Measurements from ENCODE around the gene TNF.
A peak's percentile ranks its signal among the peaks of the same experiment; 100 is the strongest.

The TNF gene

DNA sequence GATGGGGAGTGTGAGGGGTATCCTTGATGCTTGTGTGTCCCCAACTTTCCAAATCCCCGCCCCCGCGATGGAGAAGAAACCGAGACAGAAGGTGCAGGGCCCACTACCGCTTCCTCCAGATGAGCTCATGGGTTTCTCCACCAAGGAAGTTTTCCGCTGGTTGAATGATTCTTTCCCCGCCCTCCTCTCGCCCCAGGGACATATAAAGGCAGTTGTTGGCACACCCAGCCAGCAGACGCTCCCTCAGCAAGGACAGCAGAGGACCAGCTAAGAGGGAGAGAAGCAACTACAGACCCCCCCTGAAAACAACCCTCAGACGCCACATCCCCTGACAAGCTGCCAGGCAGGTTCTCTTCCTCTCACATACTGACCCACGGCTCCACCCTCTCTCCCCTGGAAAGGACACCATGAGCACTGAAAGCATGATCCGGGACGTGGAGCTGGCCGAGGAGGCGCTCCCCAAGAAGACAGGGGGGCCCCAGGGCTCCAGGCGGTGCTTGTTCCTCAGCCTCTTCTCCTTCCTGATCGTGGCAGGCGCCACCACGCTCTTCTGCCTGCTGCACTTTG lies at the start of gene TNF:
Gene TNF, plus strand, starts transcription at position 231 of the 567 bp plus-strand sequence. Its CDS starts 177 bp downstream, at position 408.
- peak; percentile 75 to 89 for DNase-seq (ENCODE audit: low read depth in 2 of 2)

DNA sequence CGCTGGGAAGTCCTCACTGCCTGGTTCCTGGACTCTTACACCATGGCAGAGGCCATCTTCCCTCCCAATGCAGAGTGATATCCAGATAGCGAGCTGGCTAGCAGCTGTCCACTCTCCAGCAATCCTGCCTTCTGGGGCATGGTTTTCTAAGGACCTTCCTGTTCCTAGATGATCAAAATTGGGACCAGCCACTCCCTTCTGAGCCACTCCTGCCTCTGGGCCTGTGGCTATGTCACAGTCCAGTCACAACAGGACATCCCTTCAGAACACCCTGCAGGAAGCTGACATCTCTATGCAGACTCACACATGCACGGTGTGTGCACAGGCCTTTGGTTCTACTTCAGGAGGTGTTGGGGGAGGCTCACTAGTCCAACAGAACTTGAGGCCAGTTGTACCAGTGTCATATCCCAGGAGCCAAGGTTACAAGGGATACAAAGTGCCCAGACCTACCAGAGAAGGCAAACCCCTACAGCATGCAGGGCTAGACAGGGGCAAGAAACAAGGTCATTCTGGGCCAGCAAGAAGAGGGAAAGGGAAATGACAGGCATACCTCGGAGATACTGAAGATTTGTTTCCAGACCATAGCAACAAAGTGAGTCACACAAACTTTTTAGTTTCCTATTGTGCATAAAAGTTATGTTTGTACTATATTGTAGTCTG lies 49.3 kb upstream of the TNF start:
- no peak for DNase-seq (ENCODE audit: low read depth in 2 of 2)

DNA sequence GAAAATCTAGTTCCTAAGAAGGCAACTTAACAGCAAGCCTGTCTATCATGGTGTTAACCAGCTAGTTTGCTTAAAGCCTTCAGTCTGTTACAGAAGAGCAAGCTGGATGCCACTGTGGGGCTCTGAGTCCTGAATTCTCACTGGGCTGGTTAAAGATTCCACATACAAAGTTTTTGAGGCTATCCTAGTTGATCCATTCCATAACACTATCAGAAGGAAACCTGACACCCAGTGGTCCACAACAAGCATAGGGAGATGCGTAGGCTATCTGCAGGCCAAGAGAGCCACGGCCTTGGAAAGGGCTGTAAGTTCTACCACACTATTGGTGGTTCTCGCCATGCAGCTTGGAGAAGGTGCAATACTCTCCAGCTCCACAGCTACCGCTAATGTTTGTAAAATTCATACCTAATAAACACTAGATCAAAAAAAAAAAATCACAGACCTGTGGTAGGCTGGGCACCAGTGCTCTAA lies 47.0 kb upstream of the TNF start:
- no peak for DNase-seq (ENCODE audit: low read depth in 2 of 2)

DNA sequence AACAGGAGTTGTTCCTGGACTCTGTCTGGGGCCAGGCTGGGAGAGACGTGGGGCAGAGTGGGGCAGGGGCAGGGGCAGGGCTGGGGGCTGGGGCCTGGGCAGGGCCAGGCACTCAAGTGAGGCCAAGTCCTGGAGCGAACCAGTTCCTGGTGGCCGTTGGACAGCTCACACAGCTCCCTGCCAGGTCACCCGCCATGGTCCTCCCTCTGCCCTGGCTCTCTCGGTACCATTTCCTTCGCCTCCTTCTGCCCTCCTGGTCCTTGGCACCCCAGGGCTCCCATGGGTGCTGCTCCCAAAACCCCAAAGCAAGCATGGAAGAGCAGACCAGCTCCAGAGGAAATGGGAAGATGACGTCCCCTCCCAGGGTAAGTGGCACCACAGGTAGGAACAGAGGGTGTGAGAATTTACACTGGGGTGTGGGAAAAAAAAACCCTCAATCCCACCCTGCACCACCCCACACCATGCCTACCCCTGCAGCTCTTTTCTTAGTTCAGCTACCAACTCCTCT lies 46.5 kb upstream of the TNF start, which contains the start of gene MCCD1:
Gene MCCD1, plus strand, starts transcription at position 142 of the 508 bp plus-strand sequence. Its CDS starts 53 bp downstream, at position 195.
- DNase-seq (ENCODE audit: low read depth in 2 of 2) = no peak

DNA sequence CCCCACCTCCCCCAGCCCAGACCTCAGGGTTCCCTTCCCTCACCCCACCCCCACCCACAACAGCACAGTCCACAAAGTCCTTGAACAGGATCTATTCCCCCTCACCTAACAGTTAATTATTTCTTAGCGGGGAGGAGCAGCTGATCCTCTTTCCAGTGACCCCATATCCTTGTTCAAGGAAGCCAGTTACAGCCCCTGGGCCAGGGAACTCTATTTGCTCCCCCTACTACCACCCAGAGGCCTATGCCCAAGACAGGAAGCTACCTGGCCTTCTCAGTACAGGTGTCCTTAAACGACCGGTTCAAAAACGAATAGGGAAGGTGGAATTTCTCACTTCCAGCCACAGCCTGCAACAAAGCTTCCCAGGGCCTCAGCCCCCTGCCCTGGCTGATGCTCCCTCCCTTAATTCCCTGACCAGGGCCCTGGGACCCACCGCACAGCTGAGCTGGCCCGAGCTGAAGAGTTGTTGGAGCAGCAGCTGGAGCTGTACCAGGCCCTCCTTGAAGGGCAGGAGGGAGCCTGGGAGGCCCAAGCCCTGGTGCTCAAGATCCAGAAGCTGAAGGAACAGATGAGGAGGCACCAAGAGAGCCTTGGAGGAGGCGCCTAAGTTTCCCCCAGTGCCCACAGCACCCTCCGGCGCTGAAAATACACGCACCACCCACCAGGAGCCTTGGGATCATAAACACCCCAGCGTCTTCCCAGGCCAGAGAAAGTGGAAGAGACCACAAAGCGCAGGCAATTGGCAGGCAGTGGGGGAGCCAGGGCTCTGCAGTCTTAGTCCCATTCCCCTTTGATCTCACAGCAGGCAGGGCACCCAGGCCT lies 45.8 kb upstream of the TNF start:
- DNase-seq (ENCODE audit: low read depth in 2 of 2) = no peak

DNA sequence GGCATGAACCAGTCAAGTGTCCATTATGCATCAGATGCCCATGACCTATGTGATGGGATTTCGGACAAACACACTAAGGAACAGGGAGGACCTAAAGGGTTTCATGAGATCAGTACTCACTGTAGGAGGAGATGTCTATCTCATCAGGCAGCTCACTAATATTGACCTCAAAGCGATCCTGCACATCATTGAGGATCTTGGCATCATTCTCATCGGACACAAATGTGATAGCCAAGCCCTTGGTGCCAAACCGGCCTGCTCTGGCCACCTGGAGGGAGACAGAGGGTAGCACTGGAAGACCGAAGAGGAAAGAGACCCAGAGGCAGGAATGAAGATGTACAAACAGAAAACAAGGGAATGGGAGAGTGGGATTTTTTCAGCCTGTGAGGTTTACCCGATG lies 44.7 kb upstream of the TNF start:
- no peak for DNase-seq (ENCODE audit: low read depth in 2 of 2)

DNA sequence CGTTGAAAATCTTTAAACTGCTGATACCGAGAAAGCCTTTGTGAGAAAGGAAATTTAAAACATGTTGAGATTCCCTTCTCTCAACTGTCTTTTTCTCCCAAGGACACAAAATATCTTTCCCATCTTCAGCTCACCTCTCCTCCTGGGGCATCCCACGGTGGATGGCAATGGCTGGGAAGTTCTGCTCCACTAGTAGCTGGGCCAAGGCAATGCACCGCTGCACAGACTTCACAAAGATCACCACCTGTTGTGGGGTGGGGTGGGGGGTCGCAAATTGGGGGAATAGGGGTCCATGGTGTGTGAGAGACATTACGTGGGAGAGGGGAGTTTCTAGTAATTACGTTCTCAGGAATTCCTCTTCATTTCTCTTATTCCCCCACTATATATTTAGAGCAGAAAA lies 44.2 kb upstream of the TNF start:
- no peak for DNase-seq (ENCODE audit: low read depth in 2 of 2)

DNA sequence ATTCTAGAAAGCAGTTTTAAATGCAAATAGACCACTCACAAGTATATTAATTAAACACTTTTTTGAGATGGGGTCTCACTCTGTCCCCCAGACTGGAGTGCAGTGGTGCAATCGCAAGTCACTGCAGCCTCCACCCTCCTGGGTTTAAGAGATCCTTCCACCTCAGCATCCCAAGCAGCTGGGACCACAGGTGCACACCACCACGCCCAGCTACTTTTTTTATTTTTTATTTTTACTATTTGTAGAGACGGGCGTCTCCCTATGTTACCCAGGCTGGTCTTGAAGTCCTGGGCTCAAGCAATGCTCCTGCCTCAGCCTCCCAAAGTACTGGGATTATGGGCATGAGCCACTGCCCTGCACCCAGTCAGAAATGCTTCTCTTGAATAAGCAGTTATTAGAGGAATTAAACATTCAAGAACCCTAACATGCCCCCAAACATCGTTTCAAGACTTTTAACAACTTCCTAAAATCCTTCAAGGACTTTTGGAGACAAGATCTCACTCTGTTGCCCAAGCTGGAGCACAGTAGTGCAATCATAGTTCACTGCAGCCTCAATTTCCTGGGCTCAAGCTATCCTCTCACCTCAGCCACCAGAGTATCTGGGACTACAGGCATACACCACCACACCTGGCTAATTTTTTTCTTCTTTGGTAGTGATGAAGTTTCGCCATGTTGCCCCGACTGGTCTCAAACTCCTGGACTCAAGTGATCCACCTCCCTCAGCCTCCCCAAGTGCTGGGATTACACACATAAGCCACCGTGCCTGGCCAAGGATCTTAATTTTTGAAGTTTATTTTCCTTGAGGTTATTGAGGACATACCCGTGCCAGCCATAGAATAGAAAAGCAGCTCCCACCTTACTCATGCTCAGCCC lies 43.4 kb upstream of the TNF start:
- DNase-seq (ENCODE audit: low read depth in 2 of 2) = no peak

DNA sequence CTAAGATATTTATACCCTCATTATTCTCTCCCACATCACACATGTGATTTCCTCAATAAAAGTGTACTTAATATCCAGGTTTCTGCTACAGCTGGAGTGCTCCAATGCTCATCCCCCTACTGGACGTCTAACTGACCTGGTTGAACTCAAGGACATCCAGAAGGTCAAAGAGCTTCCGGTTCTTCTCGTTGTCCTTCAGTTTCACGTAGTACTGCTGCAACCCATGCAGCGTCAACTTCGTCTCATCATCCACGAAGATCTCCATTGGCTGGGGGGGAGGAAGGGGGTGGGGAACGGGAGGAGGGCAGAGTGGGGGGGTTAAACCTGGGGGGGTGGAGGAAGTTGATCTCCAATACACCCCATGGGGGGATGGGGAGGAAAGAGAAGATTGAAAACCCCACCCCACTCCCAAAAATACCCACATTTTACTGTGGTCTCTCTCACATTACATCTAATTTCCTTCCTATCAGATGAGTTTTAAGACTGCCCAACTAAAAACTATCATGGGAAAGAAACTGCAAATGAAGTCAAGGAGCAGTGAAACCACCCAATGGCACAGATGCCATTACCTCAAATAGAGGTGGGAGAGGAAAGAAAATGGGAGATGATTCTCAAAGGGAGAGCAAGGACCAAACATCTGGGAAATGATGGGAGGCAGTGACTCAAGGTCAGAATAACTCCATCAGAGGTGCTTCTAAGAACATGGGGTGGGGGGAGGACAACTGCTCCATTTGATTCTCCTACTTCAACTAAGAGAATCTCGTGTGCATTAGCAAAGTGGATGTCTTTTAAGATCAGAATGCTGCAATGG lies 42.5 kb upstream of the TNF start:
- no peak for DNase-seq (ENCODE audit: low read depth in 2 of 2)

DNA sequence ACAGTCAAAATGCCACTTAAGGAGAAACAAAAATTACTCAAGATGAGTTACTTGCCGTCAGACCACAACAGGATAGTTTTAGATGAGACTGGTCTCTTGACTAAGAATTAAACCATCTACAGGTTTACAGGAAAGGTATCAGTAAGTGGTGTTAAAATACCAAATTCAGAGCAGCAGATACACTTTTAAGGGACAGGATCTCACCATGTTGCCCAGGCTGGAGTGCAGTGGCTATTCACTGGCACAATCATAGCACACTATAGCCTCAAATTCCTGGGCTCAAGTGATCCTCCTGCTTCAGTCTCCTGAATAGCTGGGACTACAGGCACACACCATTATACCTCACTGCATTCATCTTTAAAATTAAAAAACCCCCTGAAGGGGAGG lies 41.9 kb upstream of the TNF start:
- no peak for DNase-seq (ENCODE audit: low read depth in 2 of 2)

DNA sequence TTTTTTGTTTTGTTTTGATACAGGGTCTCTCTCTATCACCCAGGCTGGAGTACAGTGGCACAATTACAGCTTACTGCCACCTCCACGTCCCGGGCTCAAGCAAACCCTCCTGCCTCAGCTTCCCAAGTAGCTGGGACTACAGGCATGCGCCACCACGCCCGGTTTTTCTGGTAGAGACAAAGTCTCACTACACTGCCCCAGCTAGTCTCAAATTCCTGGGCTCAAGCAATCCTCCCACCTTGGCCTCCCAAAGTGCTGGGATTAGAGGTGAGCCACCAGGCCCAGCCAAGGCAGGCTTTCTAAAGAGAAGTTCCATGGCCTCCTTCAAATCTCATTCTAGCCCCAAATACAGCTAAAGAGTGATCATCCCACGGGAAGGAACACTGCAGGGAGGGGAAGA lies 41.4 kb upstream of the TNF start:
- DNase-seq (ENCODE audit: low read depth in 2 of 2) = no peak

DNA sequence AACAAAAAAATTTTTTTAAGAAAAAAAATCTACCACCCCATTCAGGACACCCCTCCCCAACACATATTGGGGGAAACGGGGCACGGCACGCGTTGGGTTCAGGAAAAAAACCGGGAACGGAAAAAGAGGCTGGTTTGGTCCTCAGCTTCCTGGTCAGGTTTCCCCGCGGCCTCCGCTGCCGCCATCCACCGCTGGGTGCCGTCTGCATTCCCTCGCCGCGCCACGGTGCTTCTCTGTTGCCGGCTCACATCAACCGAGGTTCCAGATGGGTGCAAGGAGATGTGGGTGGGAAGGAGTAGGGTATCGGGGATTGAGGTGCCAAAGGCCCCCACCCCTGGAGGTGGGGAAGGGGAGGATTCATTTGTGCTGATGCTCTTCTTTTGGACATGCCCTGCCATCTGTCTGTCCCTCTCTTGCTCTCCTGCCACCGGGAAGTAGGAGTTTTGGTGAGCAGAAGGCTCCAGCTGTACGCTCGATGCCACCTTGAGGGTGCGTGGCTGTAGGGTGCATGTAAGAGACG lies 40.8 kb upstream of the TNF start:
- no peak for DNase-seq (ENCODE audit: low read depth in 2 of 2)

DNA sequence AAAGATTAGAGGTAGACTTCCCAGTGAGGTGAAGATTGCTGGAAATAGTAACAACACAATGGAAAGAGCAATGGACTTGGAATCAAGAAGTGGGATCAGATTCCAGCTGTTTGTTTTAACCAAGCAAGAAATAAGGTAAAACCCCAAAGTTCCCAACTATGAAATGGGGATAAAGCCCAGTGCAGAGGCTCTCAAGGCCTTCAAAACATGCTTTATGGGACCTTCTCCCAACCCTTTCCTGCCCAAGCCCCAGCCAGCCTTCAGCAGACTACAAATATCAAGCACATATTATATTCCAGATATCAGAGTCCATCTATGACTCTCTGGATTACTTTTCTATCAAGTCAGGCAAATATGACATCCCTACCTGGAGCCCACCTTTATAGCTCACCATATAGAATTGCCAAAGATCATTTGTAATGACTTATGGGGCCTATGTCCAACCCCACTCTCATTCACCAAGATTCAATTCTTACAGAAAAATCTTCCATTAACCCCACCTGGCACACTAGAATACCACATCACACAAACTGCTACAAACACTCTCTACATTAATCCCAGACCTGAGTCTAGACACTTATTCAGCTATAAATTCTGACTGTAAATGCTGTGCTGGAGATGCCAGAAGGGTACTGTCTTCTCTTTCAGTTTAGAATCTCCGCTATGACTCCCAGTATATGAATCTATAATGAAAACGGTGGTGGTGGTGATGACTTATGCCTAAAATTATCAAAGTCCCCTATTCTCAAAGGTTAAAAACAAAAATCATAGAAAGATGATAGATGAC lies 39.6 kb upstream of the TNF start:
- DNase-seq (ENCODE audit: low read depth in 2 of 2) = no peak

DNA sequence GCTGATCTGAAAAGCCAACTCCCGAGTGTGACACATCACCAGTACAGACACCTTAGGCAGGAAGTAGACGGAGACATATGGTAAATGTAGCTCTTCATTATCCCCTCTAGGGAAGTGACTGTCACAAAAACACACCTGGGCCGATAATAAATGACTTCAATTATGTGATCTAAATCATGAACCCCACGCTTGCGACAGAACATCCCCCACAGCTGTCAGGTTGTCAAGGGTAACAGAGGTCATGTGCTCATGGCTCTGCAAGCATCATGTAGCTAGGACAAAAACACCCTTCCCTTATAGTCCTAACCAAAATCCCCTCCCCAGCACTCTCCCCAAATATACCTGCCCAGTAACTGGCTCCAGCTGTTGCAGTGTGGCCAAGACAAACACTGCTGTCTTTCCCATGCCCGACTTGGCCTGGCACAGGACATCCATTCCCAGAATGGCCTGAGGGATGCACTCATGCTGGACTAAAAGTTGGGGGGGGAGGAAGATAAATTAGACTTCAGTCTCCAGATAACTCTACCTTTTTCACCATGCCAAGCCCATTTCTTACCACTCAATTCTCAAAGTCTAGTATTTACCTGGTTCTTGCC lies 36.5 kb upstream of the TNF start:
- no peak for DNase-seq (ENCODE audit: low read depth in 2 of 2)

DNA sequence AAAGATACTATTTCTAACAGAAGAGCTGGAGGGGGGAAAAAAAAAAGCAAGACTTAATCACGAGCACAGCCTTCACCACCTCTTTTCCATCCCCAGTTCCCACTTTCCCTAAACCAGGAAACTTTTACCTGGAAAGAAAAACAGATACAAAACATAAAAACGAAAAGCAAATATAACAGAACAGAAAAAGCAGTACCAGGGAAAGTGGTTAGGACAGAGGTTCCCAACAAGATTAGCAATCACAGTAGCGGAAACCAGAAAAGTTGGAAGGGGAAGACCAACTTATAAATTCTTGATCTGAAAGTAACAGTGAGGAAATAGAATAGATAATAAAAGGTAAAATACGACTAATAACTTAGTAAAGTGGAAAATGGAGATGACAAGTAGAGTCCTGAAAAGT lies 34.7 kb upstream of the TNF start:
- DNase-seq (ENCODE audit: low read depth in 2 of 2) = no peak

DNA sequence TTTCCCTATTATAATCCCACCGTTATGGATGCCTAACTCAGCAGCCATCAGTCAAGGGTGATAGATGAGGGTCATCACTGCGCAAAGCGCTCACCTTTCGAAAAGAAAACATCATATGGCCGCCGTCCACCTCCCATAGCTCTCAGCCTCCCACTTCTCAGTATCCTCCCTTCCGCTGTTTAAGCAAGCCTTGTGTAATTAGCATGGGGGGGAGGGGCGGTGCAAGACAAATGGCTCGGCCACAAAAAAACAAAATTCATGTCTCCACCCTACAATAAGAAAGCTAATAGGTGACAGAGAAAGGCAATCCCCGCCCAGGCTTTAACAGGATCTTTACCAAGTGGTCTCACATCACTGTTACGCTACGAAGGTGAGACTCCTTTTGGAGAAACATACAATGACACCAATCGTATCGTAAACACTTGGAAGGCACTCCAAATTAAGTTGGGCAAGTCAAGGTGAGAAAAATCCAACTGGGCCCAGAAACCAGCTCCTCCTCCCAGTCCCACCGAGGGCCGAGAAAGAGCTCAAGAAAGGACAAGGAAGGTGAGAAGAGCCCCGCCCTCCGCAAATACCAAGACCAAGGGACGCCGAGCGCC lies 34.2 kb upstream of the TNF start:
- DNase-seq (ENCODE audit: low read depth in 2 of 2) = peak; percentile 33 to 40

DNA sequence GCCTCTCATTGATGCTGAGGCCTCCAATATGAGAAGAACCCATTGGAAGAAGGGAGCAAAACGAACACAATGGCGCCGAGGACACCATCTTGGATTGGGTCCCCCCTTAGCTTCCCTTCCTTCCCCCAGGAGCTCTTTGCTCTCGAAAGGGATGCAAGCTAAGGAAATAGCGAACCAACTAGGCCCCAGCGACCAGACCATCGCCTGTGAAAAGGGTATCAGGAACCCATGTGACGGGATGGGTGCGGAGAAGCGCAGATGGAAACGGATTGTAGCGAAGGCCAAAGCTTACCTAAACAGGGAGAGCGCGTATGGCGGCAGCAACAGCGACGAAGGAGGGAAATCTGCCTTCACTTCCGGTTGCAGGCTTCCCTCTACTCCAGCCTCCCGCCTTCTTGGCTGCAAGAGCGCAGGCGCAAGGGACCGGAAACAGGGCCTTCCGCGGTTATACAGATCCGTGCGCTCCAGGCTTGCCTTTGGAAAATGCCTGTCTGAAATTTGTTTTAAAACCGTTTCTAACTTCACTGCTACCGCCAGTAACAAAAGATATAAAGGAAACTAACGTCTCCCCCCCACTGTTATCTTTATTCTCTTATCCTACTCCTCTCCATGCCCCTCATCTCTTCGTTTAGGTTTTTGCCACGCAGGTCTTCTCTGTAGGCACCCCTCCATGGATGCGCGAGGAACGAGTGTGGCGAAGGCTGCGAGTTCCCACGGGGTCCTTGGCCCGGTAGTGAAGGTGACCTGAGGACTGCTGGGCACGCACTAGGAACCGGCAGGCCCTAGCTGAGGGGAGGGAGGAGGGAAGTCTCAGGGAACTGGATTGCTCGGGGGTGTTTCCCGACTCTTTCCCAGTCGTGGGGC lies 33.5 kb upstream of the TNF start, which contains the start of gene DDX39B:
Gene DDX39B, minus strand, starts transcription at position 346 of the 864 bp plus-strand sequence. CDS start 1,471 bp downstream, outside the sequence.
- peak; percentile 83 to 89 for DNase-seq (ENCODE audit: low read depth in 2 of 2)

DNA sequence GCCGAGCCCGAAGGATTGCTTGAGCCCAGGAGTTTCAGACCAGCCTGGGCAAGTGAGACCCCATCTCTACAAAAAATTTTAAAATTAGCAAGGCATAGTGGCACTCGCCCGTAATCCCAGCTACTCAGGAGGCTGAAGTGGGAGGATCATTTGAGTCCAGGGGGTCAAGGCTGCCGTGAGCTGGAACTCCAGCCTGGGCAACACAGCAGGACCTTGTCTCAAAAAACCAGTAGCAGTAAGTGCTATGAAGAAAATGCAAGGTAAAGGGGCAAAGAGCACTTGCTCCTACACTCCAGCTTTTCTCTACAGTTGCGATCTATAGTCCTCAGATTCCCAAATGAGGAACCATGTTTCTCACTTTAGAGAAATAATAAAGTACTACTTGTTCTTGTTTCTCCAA lies 31.7 kb upstream of the TNF start:
- no peak for DNase-seq (ENCODE audit: low read depth in 2 of 2)
